Glutamatergic neuron (in vitro differentiated cells): Measurements from ENCODE around the gene DGKG. TPM values are rescaled to one million over a fixed set of nuclear protein-coding genes. Genes with fewer than 3 reads are reported as not detected.

Experiments used
- DNase-seq: peaks from one replicate; pipeline ENCODE4 v3.0.0; 2022
- H3K27ac Mint-ChIP-seq: one replicate; pipeline ENCODE4 v1.8.0; 2020; ENCODE audit warnings: mild to moderate bottlenecking, mixed read lengths, inconsistent platforms; ENCODE audit not compliant: unreplicated experiment
- H3K27me3 Mint-ChIP-seq: one replicate; pipeline ENCODE4 v1.8.0; 2020; ENCODE audit warnings: mild to moderate bottlenecking, moderate library complexity, mixed read lengths, inconsistent platforms; ENCODE audit not compliant: unreplicated experiment
- H3K36me3 Mint-ChIP-seq: one replicate; pipeline ENCODE4 v1.8.0; 2020; ENCODE audit warnings: mild to moderate bottlenecking, mixed read lengths, inconsistent platforms; ENCODE audit not compliant: unreplicated experiment
- H3K4me1 Mint-ChIP-seq: one replicate; pipeline ENCODE4 v1.8.0; 2020; ENCODE audit warnings: mild to moderate bottlenecking, low read depth, mixed read lengths, inconsistent platforms; ENCODE audit not compliant: unreplicated experiment
- H3K4me3 Mint-ChIP-seq: one replicate; pipeline ENCODE4 v1.8.0; 2020; ENCODE audit warnings: mild to moderate bottlenecking, mixed read lengths, inconsistent platforms; ENCODE audit not compliant: unreplicated experiment
- H3K9me3 Mint-ChIP-seq: one replicate; pipeline ENCODE4 v1.8.0; 2020; ENCODE audit warnings: mild to moderate bottlenecking, moderate library complexity, mixed read lengths, inconsistent platforms; ENCODE audit not compliant: unreplicated experiment
- CTCF ChIP-seq: fragments of 200-600 bp; sonication (generic); IDR thresholded peaks from one replicate; pipeline ENCODE4 v1.5.0; 2021; ENCODE audit not compliant: partially characterized antibody, unreplicated experiment
- total RNA-seq: library from RNA; stranded (reverse); fragmentation: NEBNext Ultra II Directional; extraction: Animal tissue kit (Norgen Biotek cat#: 25700); gene quantifications from one replicate; pipeline ENCODE4 v1.2.1, GENCODE V29; 2021; ENCODE audit not compliant: unreplicated experiment

DGKG gene
- total RNA-seq, 1 donor from 2014 or later: 24.1 TPM

GRCh38 chr3:186150041-186150830 is 211.8 kb downstream of the DGKG start:
- TF ChIP-seq CTCF: no peak
- Mint-ChIP-seq H3K36me3 (peaks cover 13% of the 10 kb centered on the region), H3K4me1 (no peaks in the 10 kb centered on the region), H3K27ac (no peak overlapping the region), H3K4me3 (no peak overlapping the region), H3K9me3 (no peaks in the 10 kb centered on the region), H3K27me3 (no peaks in the 10 kb centered on the region)
- DNase-seq: no peak

GRCh38 chr3:186149319-186149960 is 212.6 kb downstream of the DGKG start:
- H3K27ac Mint-ChIP-seq: no peak overlapping the region
- H3K36me3 Mint-ChIP-seq: peaks cover 13% of the 10 kb centered on the region
- H3K4me3 Mint-ChIP-seq: no peak overlapping the region
- TF ChIP-seq CTCF: no peak
- no peaks in the 10 kb centered on the region for H3K9me3 Mint-ChIP-seq
- no peak for DNase-seq
- H3K27me3 Mint-ChIP-seq: no peaks in the 10 kb centered on the region
- H3K4me1 Mint-ChIP-seq: no peaks in the 10 kb centered on the region

DNA sequence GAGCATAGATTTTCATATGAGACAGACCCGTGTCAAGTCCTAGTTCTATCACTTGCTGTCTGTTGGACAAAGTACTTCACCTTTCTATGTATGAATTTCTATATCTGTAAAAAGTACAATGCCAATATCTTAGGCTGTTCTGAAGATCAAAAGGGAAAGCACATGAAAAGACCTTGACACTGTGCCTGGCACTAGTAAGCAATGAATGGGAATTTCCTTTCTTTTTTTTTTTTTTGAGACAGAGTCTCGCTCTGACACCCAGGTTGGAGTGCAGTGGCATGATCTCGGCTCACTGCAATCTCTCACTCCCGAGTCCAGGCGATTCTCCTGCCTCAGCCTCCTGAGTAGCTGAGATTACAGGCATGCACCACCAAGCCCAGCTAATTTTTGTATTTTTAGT is 217.8 kb downstream of the DGKG start:
- Mint-ChIP-seq H3K4me3 (no peak overlapping the region), H3K4me1 (peaks cover 18% of the 10 kb centered on the region), H3K27ac (no peak overlapping the region), H3K27me3 (no peaks in the 10 kb centered on the region), H3K9me3 (no peaks in the 10 kb centered on the region), H3K36me3 (no peaks in the 10 kb centered on the region)
- TF ChIP-seq CTCF: no peak
- DNase-seq: no peak

GRCh38 chr3:186143250-186143649 is 218.8 kb downstream of the DGKG start:
- H3K27me3 Mint-ChIP-seq: no peaks in the 10 kb centered on the region
- no peak for TF ChIP-seq CTCF
- H3K9me3 Mint-ChIP-seq: no peaks in the 10 kb centered on the region
- peak overlapping the region; percentile 13 for H3K27ac Mint-ChIP-seq
- peak; percentile 33 for DNase-seq
- no peak overlapping the region for H3K4me3 Mint-ChIP-seq
- no peaks in the 10 kb centered on the region for H3K36me3 Mint-ChIP-seq
- peaks cover 21% of the 10 kb centered on the region for H3K4me1 Mint-ChIP-seq

DNA sequence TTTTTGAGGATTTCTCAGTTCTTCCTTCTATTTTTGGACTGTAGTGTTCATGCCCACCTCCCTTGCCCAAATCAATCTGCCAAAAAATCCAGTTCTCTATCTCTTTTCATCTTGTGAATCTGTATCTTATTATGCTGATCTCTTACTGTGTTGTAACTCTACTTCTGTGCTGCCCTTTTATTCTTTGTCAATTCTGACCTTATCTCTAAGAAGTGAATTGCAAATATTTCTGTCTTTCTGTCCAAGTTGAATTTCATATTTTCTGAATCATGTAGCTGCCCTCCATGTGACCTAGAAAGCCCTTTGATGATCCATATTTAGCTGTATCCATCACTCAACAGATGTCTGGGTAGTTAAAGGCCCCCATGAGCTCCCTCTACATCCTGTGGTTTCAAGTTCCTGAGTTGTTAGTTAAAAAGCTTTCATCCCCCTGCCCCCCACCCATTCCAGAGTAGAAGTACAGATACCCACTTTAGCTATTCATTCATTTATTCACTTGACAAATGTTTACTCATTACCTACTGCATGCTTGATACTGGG is 219.6 kb downstream of the DGKG start:
- H3K36me3 Mint-ChIP-seq: no peaks in the 10 kb centered on the region
- DNase-seq: no peak
- H3K4me1 Mint-ChIP-seq: peaks cover 21% of the 10 kb centered on the region
- H3K27me3 Mint-ChIP-seq: no peaks in the 10 kb centered on the region
- TF ChIP-seq CTCF: no peak
- peak overlapping the region; percentile 2 for H3K27ac Mint-ChIP-seq
- no peaks in the 10 kb centered on the region for H3K9me3 Mint-ChIP-seq
- H3K4me3 Mint-ChIP-seq: peak overlapping the region; percentile 56
